BLaER1 (cell line): ENCODE data around the gene CCNI.

Source experiments
- H3K27ac ChIP-seq: shearing (Covaris generic); formaldehyde crosslinking; 2 replicates; pipeline ENCODE4 v1.8.1; 2022
- H3K27me3 ChIP-seq: shearing (Covaris generic); formaldehyde crosslinking; 2 replicates; pipeline ENCODE4 v1.8.1; 2022
- H3K36me3 ChIP-seq: shearing (Covaris generic); formaldehyde crosslinking; 2 replicates; pipeline ENCODE4 v1.8.1; 2022
- H3K4me1 ChIP-seq: shearing (Covaris generic); formaldehyde crosslinking; 2 replicates; pipeline ENCODE4 v1.8.1; 2022
- H3K4me2 ChIP-seq: shearing (Covaris generic); formaldehyde crosslinking; 2 replicates; pipeline ENCODE4 v1.8.1; 2022
- H3K4me3 ChIP-seq: shearing (Covaris generic); formaldehyde crosslinking; 2 replicates; pipeline ENCODE4 v1.8.1; 2022
- H3K9ac ChIP-seq: shearing (Covaris generic); formaldehyde crosslinking; 2 replicates; pipeline ENCODE4 v1.8.1; 2022
- H3K9me3 ChIP-seq: shearing (Covaris generic); formaldehyde crosslinking; 2 replicates; pipeline ENCODE4 v1.8.1; 2022
- H4K20me1 ChIP-seq: shearing (Covaris generic); formaldehyde crosslinking; 2 replicates; pipeline ENCODE4 v1.8.1; 2022
- Cebpa-rat ChIP-seq: shearing (Covaris generic); IDR thresholded peaks from 2 replicates; pipeline ENCODE4 v1.8.1; 2022

Gene CCNI

DNA sequence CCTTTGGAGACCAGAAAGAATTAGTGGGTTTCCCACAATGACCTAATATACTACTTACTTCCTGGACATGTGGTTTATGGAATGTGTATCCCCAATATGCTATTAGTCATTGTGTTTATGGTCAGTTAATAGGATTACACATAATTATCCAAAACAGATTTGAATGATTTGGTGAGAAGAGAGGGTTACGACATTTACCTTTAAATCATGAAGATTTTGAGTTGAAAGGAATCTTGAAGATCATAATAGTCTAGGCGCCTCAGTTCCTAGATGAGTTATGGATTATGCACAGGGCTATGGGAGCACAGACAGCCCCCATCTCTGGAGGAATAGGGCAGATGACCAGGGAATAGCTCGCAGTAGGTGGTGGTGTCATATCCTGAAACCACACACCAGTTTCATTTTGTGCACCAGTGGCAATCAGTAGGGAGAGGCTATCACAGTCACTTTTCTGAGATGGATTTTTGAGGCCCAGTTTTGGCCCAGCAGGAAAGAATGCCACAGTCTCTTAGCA lies 64.9 kb downstream of the CCNI start:
- no peaks in the 10 kb centered on the region for H3K27me3 ChIP-seq
- H3K4me1 ChIP-seq, result peaks cover 17% of the 10 kb centered on the region
- no peaks in the 10 kb centered on the region for H3K9me3 ChIP-seq
- TF ChIP-seq Cebpa-rat, result no peak
- H3K9ac ChIP-seq, result no peak overlapping the region
- peaks cover 88% of the 10 kb centered on the region for H3K36me3 ChIP-seq
- H4K20me1 ChIP-seq, result no peaks in the 10 kb centered on the region
- no peak overlapping the region for H3K27ac ChIP-seq
- H3K4me3 ChIP-seq, result no peak overlapping the region
- no peak overlapping the region for H3K4me2 ChIP-seq

DNA sequence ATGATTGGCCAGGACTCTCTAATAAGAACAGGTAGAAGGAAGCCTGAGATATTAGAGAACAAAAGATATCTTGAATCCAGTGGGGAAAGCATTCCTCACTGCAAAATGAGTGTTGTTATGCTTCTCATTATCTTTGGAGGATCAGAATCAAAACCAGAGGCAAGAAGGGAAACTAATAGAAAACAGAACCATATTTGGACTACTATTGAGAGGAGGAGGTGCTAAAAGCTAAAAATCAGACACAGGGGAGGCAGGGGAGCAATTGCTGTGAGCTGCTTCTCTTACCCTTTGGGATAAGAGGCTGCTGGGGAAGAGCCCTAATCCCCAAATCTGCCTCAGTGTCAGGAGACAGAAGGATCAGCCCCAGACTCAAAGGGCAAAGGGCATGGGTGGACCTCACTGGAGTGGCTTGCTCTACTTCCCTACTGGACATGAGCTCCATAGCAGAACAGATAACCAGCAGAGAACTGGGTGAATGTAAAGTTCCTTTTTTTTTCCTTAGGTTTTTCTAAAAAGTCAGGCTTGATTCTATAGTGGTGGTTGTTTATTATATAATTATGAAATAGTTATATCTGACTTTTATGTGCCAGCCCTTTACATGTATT lies 66.2 kb downstream of the CCNI start:
- H3K9me3 ChIP-seq, result no peaks in the 10 kb centered on the region
- H3K27me3 ChIP-seq, result no peaks in the 10 kb centered on the region
- H3K27ac ChIP-seq, result no peak overlapping the region
- H4K20me1 ChIP-seq, result no peaks in the 10 kb centered on the region
- peaks cover 84% of the 10 kb centered on the region for H3K36me3 ChIP-seq
- no peak overlapping the region for H3K4me3 ChIP-seq
- no peak overlapping the region for H3K4me2 ChIP-seq
- no peak overlapping the region for H3K9ac ChIP-seq
- H3K4me1 ChIP-seq, result peaks cover 17% of the 10 kb centered on the region
- TF ChIP-seq Cebpa-rat, result no peak

DNA sequence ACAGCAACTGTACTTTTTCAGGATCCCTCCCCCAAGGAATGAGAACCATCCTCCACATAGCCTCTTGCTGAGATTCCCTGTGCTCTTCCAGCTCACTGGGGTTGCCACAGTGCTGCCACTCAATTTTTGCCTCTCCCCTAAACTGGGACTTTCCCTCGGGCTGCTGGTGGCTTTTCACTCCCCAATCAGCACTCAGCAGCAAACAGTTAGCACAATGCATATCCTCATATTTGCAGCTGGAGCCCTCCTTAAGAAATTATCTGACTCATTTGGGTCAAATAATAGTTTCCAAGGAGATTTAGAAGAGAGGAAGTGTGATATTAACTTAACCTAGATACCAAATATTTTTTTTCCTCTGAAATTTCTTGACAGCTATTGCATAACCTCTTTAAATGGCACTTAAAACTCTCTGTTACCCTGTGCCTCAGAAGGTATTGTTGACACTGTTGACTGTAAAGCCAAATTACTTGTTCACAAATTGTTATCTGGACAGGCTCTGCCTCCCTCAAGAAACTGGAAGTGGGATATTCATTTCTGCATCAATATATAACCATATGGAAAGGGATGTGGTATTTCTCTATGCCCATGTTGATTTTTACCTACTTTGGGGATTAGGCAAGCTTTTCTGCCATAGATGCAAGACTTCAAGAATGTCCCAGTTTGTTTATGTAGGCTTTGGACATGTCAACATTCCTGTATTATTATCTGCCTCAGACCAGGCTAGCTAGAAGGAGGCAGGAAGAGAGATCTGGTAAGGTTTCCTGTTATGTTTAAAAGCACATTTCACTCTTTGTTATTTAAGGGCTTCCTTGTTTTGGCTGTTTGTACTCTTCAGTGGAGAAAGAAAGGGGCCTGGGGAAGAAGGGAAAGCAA lies 68.2 kb downstream of the CCNI start:
- Histone ChIP-seq H3K4me3 (no peak overlapping the region), H4K20me1 (no peaks in the 10 kb centered on the region), H3K36me3 (peaks cover 84% of the 10 kb centered on the region), H3K27ac (0 out of 2 replicates have a peak overlapping the region, but pooled peaks have one; percentile 4), H3K4me2 (peak overlapping the region; percentile 33), H3K4me1 (peaks cover 17% of the 10 kb centered on the region), H3K27me3 (no peaks in the 10 kb centered on the region), H3K9ac (no peak overlapping the region), H3K9me3 (no peaks in the 10 kb centered on the region)
- TF ChIP-seq Cebpa-rat, result no peak; the same call in 1 of the 2 replicates

DNA sequence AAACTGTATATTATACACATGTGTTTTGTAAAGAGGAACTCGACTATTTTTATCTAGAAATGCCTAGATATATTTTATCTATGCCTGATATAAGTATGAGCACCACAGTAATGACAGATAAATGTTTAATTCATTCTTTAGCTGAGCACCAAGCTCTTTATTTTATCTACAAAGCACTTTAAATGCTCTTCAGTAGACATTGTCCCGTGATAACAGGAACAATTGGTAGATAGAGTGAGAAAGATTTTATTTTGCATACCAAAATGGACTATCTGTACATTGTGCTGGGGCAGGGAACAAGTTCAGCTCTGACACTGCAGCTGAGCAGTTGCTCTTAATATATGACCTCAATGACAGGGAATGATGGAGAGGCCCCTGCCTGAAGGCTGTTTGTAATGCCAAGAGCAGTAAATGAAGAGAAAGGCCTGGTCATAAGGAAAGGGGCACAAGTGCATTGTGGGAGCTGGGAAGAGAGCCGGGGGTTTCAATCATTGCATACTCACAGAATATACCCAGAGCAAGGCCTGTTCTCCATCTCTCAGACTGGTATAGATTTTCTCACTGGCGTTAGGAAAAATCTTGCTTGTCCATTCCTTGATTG lies 68.9 kb downstream of the CCNI start:
- H3K27ac ChIP-seq, result no peak overlapping the region
- no peak overlapping the region for H3K4me3 ChIP-seq
- peaks cover 86% of the 10 kb centered on the region for H3K36me3 ChIP-seq
- H3K9me3 ChIP-seq, result no peaks in the 10 kb centered on the region
- H3K4me1 ChIP-seq, result peaks cover 17% of the 10 kb centered on the region
- no peaks in the 10 kb centered on the region for H4K20me1 ChIP-seq
- 0 out of 2 replicates have a peak overlapping the region, but pooled peaks have one; percentile 33 for H3K4me2 ChIP-seq
- H3K9ac ChIP-seq, result no peak overlapping the region
- no peaks in the 10 kb centered on the region for H3K27me3 ChIP-seq
- TF ChIP-seq Cebpa-rat, result no peak

DNA sequence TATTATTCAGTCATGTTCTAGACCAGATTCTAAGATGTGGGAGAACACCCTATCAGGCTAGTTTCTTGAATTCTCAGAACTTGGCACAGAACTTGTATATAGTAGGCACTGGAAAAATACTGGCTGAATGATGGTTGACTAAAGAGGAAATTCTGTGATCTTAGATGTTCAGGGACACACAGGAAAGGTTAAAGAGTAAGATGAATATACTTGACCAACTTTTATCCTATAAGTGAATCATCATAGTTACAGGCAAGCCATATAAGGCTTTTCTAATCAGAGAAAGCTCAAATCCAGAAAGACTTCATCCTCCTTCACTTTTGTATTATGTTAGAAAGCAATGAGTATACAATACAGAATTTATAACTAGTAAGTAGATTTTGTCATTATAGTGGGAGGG lies 72.4 kb downstream of the CCNI start:
- H3K4me1 ChIP-seq, result peaks cover 17% of the 10 kb centered on the region
- H3K36me3 ChIP-seq, result peaks cover 94% of the 10 kb centered on the region

DNA sequence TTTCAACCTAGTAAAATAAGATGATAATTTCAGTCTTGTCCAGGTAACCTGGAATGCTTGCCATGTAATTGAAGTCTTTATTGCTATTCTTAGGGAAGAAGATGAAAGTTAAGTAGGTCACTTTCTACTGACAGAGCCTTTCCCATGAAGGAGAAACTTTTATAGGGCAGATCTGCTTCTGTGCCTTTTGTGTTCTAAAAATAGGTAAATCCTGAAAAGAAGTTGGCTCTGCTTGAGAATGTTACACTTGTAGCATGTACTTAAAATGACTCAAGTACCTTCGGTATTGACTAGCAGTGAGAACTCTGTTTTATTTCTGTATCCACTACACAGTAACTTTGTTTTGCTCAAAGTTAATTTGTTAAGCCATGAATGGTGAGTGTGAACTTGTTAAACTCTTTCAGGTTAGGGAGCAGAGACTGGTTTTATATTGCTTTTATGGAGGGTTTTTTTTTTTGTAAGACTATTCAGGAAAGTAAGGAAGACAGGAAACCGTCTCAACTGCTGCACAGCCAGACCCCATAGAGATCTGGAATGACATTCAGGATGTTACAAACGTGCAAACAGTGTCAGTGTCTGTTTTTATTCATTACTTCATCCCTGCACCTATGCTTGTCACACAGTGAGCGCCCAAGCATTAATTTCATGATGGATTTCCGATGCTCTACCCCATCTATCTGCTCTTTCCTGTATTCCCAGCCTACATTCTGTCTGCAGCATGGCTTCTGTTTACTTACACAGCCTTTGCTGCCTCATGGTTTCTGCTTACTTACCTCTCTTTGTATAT lies 73.3 kb downstream of the CCNI start:
- Histone ChIP-seq H3K36me3 (peaks cover 94% of the 10 kb centered on the region), H3K9ac (no peak overlapping the region), H3K4me3 (no peak overlapping the region), H3K27ac (no peak overlapping the region), H4K20me1 (0 out of 2 replicates have a peak, but pooled peaks cover 5% of the 10 kb centered on the region), H3K9me3 (no peaks in the 10 kb centered on the region), H3K4me1 (peaks cover 8% of the 10 kb centered on the region), H3K4me2 (no peak overlapping the region), H3K27me3 (no peaks in the 10 kb centered on the region)
- no peak for TF ChIP-seq Cebpa-rat

More for the DNA sequence above, 72.4 kb downstream of the CCNI start:
- Histone ChIP-seq H3K27ac (no peak overlapping the region), H3K27me3 (no peaks in the 10 kb centered on the region), H4K20me1 (0 out of 2 replicates have a peak, but pooled peaks cover under 1% of the 10 kb centered on the region), H3K4me2 (no peak overlapping the region), H3K4me3 (no peak overlapping the region), H3K9me3 (no peaks in the 10 kb centered on the region), H3K9ac (no peak overlapping the region)
- TF ChIP-seq Cebpa-rat, result no peak

DNA sequence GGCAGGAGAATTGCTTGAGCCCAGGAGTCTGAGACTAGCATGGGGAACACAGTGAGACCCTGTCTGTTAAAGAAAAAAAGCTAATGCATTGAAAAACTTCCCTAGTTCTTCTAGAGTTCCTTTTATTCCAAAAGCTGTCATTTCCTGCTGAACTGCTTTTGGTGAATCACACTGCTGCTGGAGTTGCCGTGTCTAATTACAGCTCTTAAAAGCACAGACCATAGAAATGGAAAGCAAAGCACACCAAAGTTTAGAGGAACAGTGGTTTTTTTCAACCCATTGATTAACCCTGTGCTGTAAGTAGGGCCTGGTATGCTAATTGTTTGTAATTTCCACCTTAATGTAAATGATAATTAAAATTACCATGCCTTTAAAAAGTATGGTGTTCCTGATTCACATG lies 73.9 kb downstream of the CCNI start:
- no peak overlapping the region for H3K27ac ChIP-seq

DNA sequence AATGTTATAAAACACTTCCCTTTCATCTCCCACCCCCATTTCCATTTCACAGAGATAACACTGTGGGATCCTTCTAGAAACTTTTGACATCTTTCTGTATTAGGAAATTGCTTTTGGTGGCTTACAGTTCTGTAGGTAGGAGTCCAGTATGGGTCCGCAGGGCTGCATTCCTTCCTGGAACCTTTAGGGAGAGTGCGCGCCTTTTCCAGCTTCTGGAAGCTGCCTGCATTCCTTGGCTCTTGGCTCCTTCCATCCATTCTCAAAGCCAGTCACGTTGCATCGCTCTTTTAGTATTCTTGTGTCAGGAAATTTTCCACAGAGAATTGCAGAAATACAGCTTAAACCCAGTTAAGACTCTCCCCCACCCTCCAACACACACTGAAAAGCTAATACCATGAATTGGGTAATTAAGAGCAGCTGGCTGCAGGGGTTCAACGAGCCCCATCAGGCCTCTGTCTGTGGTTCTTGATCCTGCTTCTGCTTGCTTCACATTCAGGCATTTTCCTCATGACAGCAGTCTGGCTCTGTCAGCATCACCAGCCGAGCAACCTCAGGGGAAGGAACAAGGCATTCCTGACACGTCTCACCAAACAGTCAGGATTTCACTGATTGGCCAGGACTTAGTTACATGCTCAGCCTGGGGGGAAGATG lies 77.4 kb downstream of the CCNI start:
- H3K4me1 ChIP-seq, result peaks cover 7% of the 10 kb centered on the region
- no peak overlapping the region for H3K27ac ChIP-seq
- H3K4me3 ChIP-seq, result no peak overlapping the region
- no peaks in the 10 kb centered on the region for H3K9me3 ChIP-seq
- H3K36me3 ChIP-seq, result peaks cover 78% of the 10 kb centered on the region
- TF ChIP-seq Cebpa-rat, result no peak
- no peaks in the 10 kb centered on the region for H3K27me3 ChIP-seq
- no peak overlapping the region for H3K4me2 ChIP-seq
- H4K20me1 ChIP-seq, result peaks cover 24% of the 10 kb centered on the region
- H3K9ac ChIP-seq, result no peak overlapping the region

More for the DNA sequence above, 73.9 kb downstream of the CCNI start:
- Histone ChIP-seq H4K20me1 (0 out of 2 replicates have a peak, but pooled peaks cover 5% of the 10 kb centered on the region), H3K9me3 (no peaks in the 10 kb centered on the region), H3K36me3 (peaks cover 94% of the 10 kb centered on the region), H3K4me2 (no peak overlapping the region), H3K4me1 (peaks cover 2% of the 10 kb centered on the region), H3K9ac (no peak overlapping the region), H3K4me3 (no peak overlapping the region), H3K27me3 (no peaks in the 10 kb centered on the region)
- no peak for TF ChIP-seq Cebpa-rat

DNA sequence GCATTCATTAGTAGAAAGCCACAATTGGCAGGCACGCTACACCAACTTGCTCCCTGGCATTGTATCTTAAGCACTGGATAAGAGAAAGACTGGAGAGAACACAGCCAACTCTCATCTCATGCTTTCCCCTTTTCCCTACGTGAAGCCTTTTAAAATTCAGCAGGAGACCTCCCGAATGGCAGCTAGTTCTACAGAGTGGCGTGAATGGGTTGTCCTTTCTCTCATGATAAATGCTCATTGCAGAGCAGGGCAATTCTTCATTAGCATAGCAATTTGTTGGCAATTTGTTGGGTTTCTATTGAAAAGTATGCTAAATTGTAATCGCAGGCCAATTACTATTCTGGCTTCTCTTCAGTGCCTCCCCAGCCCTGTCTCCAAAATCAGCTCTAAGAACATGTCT lies 78.3 kb downstream of the CCNI start:
- peaks cover 70% of the 10 kb centered on the region for H3K36me3 ChIP-seq
- peaks cover 33% of the 10 kb centered on the region for H4K20me1 ChIP-seq
- no peak overlapping the region for H3K27ac ChIP-seq
- H3K27me3 ChIP-seq, result no peaks in the 10 kb centered on the region
- H3K9me3 ChIP-seq, result no peaks in the 10 kb centered on the region
- no peak for TF ChIP-seq Cebpa-rat
- no peak overlapping the region for H3K9ac ChIP-seq
- H3K4me1 ChIP-seq, result peaks cover 7% of the 10 kb centered on the region
- no peak overlapping the region for H3K4me3 ChIP-seq
- no peak overlapping the region for H3K4me2 ChIP-seq
